HG02852 (cell line): ENCODE results near the gene ZNF367.
A peak's percentile ranks its signal among the peaks of the same experiment; 100 is the strongest.
"Not testable (repeated sequence)": the region's sequence is repeated elsewhere in the genome, so short reads cannot be mapped to it uniquely, and the experiment has no call there.

Experiments
- ATAC-seq: cut with Tn5 transposase; IDR thresholded peaks from one replicate; pipeline ENCODE4 v1.9.1; 2021; ENCODE audit warnings: mild to moderate bottlenecking, moderate library complexity; ENCODE audit not compliant: unreplicated experiment

Gene ZNF367

DNA sequence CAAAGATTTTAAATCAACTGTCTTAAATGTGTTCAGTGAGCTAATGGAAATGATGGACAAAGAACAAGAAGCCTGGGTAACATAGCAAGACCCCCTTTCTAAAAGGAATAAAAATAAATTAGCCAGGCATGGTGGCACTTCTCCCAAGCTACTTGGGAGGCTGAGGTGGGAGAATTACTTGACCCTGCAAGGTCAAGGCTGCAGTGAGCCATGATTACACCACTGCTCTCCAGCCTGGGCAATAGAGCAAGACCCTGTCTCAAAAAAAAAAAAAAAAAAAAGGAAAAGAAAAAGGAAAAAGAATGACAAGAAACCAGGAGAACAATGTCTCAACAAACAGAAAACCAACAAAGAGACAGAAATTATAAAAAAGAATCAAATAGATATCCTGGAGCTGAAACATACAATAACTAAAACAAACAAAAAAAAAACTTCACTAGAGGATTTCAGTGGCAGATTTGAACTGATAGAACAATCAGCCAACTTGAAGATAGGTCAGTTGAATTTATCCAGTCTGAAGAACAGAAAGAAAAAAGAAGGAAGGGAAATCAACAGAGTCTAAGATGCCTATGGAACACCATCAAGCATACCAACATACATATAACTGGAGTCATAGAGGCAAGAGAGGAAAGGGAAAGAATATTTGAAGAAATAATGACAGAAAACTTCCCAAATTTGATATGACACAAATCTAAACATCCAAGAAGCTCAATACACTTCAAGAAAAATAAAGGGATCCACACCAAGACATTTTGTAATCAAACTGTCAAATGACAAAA is 17.8 kb downstream of the ZNF367 start:
- ATAC-seq: no peak

DNA sequence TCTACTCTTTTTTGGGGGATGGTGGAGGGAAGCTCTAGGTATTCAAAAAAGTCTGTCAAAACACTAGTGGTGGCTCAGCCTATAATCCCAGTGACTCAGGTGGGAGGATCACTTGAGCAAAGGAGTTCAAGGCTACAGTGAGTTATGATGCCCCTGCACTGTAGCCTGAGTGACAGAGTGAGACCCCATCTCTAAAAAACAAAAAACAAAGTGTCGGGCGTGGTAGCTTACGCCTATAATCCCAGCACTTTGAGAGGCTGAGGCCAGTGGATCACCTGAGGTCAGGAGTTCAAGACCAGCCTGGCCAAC is 18.9 kb downstream of the ZNF367 start:
- peak; percentile 15 for ATAC-seq

DNA sequence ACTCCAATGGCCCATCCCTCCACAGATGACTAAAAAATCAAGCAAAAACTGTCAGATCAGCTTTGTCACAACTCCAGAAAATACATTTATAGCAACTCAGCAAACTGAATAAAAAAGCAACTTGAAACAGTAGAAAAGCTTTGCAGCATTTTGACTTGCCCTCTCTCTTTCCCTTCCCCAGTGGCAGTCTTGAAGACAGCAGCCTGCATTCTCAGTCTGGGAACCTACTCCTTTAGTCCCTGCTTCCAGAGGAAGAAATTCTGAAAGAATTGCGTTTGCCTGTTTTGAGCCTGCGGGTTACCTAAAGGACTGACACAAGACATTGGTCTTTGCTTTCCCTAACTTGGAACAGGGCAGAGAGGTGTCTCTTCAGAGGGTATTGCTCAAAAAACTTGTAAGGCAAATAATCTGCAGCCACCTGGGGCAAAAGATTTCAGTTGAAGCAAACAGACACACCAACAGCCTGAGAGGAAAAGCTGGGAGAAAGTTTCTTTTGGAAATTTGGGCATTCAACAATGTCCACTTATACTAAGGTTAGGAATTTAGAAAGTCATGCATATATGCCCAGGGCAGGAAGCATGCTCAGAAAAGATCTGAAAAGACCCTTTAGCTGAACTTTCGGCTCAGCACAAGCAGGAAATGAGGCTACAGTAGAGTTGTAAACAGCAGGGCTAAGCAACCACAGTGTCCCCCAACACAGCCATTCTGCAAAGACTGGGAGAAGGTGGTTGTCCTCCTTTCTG is 19.4 kb downstream of the ZNF367 start:
- peak; percentile 52 for ATAC-seq

DNA sequence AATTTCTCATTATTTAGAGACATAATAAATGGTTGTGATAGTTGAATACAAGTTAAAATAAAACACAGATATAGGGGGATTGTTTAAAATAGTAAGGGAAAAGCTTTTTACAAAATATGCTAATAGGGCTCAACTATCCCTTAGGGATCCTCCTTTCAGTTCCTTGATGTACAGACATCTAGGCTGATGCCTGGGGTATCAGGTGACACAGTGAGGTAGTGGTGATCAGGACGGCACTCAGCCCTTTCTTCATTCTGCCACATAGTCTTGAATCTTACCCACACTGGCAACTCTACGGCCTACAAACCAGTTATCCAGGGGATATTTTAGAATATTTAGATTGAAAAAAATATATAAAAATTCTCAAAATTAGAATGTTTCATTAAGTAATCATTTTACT is 22.2 kb downstream of the ZNF367 start:
- no peak for ATAC-seq

- no peak for ATAC-seq
Measured at GRCh38 chr9:96394832-96395496, 23.2 kb downstream of the ZNF367 start.

- no peak for ATAC-seq
Measured at GRCh38 chr9:96392263-96392662, 25.9 kb downstream of the ZNF367 start.

DNA sequence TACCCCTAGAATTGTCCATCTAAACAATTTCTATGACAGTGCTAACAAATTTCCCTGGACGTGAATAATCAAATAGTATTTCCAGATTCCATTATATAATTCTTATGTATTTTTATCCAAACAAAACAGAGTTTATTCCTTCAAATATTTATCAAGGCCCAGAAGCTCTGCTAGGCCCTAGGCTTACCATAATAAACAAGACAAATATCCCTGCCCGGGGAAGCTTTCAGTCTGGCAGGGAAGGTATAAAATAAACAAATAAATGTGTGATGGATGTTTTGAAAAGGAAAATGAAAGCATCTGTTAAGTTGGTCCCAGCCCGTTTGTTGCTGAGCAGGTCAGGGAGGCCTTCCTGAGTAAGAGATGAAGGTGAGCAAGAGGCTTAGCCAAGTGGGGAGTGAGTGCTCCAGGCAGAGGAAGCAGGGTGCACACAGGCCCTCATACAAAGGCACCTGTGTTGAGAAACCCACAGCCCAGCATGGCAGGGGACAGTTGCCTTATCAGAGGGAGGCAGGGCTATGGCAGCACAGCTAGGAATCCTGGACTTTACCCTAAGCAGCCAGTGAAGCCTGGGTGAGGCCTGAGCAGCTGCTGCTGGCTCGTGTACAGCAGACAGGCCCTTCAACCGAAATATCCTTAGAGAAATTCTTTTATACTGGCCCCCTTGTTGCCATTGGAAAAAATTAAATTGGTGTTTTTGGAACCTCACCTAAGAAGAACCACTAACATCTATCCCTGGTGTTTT is 27.0 kb downstream of the ZNF367 start:
- no peak for ATAC-seq

DNA sequence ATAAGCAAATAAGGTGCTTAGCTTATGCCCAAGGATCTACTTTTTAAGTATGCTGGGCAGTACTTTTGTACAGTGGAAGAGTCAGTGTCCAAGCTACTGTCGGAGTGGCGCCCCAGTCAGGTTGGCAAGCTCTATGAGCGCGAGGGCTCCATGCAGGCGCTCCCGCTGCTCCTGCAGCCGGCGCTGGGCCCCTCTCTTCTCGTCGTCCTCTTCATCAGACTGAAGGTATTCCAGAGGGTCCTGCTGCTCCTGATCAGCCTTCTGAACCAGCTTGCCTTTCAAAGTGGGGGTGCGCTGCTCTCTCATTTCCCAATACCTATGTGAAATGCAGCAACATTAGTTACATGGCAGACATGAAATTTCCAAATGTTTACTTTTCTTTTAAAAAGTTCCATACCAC is 30.0 kb downstream of the ZNF367 start:
- ATAC-seq: no peak

- no peak for ATAC-seq
Measured at GRCh38 chr9:96386157-96386556, 32.0 kb downstream of the ZNF367 start.

DNA sequence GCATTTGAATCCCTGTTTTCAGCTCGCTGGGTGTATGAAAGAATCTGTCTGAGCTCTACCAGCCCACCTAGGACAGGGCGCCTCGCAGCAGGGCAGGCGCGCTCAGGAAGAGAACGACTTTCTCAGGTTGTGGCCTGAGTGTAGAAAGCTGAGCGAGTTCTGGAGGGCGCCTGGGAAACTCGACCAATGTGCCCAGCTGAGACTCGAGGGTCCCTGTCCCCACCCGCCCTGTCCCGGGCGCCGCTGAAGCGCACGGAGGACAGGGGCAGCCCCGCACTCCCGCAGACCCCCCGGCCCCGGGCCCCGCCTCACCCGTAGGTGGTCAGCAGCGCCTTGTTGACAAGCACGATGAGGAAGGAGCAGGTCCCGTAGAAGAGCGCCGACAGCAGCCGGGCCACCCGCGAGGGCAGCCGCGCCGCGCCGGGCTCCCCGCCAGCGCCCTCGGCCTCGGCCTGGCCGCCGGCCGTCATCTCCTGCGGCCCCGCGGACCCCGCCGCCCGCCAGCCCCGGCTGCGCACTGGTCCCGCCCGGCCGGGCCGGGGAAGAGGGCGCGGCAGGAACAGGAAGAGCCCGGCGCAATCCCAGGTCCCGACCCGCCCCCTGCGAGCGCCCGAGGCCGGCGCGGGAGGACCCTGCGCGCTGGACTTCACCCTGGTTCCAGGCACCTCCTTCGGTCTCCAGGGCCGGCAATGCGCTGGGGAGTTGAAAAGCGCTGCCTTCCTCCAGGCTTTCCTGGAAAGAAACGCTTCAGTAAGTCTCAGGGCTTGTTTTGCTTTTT is 34.8 kb downstream of the ZNF367 start, which contains the start of gene SLC35D2:
SLC35D2 (minus strand) TSS at position 547 of the 778 bp plus-strand sequence; CDS start at position 470, 77 bp downstream.
- ATAC-seq: peak; percentile 74

GRCh38 chr9:96382839-96383164 is 35.4 kb downstream of the ZNF367 start:
- ATAC-seq: no peak

DNA sequence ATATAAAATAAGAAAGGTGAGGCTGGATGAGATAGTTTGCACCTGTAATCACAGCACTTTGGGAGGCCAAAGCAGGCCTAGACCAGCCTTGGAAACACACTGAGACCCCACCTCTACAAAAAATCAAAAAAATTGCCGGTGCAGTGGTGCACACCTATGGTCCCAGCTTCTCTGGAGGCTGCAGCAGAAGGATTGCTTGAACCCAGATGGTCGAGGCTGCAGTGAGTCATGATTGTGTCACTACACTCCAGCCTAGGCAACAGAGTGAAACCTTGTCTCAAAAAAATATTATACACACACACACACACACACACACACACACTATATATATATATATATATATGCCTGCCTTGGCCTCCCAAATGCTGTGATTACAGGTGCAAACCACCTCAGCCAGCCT is 36.0 kb downstream of the ZNF367 start:
- ATAC-seq: no peak

DNA sequence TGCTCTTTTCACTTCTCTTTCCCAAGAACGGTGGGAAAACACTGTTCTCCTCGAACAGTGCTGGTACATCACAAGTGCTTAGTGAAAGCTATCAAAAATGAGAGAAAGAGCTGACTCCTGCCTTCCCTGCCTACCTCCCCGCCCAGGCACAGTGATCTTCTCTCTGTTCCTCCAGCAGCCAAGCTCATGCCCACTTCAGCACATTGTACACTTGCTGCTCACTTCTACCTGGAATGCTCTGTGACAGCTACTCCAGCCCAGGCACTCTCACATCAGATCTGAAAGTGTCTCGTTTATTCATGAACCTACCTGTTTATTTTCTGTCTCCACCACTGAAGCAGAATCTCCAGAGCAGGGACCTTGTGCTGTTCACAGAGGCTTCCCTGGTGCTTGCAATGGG is 36.5 kb downstream of the ZNF367 start:
- no peak for ATAC-seq

DNA sequence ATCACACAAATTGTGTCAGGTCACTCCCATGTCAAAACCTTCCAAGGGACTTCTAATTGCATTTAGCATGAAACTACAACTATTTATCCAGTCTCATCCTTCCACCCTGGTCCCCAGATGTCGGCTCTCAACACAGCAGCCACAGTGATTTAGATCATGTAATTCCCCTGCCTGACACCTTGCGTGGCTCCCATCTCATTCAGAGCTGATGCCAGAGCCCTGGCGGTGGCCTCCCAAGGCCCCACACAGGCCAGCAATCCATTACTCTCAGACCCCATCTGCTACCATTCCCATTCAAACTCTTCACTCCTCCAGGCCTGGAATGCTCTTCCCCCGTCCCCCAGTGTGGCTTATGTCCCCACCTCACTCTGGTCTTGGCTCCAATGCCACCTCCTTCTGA is 37.0 kb downstream of the ZNF367 start:
- ATAC-seq: no peak

DNA sequence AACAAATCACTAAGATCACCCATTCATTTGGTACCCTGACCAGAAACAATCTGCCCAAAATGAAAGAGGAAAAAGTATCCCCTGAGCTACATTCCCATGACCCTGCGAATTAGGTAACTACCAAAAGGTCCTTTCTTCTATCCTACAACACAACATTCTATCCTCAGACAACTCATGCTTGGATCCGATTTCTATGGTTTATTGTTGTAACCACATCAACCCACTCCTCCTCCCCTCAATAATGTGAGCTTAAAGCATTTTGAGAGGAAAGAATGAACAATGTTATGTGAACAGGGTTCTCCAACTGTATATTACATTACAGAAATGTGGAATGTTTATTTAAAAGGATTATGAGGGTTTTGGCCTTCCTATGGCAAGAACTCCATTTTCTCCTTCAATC is 38.7 kb downstream of the ZNF367 start:
- no peak for ATAC-seq

GRCh38 chr9:96378187-96378586 is 40.0 kb downstream of the ZNF367 start:
- ATAC-seq: no peak

- no peak for ATAC-seq
Measured at GRCh38 chr9:96376891-96377874, 41.0 kb downstream of the ZNF367 start.

GRCh38 chr9:96375507-96375906 is 42.7 kb downstream of the ZNF367 start:
- not testable (repeated sequence) for ATAC-seq

DNA sequence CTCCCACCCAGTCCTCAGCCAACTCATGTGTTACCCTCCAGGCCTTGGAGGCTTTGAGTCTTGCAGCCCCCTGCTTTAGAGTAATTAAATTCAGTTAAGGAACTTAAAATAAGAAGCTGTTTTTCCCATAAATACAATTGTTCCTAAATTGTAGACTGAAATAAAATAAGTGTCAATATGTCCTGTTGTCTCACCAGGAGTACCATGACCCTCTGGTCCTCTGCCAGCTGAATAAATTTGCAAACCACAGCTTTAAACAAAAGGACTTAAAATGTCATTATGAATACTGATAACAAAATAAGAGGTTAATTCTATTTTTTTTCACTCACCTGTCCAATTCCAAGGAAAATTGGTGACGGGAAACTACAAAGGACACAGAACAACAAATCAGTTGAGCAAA is 50.2 kb downstream of the ZNF367 start:
- ATAC-seq: no peak
